ENCODE data around the gene TTC36. TPM values are rescaled to one million over a fixed set of nuclear protein-coding genes. Genes with fewer than 3 reads are reported as not detected.
A peak's percentile ranks its signal among the peaks of the same experiment; 100 is the strongest.
"Not testable (repeated sequence)": the region's sequence is repeated elsewhere in the genome, so short reads cannot be mapped to it uniquely, and the experiment has no call there.

The TTC36 gene
- total RNA-seq, 3 donors from 2014 or later: 0.84 to 1.1 (median 1.1) TPM

DNA sequence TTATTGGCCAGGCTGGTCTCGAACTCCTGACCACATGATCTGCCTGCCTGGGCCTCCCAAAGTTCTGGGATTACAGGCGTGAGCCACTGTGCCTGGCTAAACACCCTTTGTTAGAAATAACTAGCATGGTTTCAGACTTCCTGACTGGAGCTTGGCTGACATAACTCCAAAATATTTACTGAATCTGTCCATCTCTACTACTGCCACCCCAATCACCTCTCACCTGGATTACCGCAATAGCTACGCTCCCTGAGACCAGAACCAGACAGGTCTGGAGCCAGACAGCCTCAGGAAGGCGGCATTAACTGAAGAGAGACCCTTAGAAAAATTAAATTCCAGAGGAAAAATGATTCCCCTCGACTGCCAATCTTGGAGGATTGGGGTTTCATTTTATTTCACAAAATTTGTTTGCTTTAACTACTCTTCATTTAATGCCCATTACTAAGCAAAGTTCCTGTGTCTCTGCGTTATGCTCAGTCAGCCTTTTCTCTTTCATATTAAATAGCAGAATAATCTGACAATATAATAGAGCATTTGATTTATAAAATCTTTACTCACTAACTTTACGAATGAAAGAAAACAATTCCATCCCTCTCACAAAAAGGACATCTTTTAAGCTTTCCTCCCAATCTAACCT, 16.9 kb downstream of the TTC36 start:
- H3K4me1 Mint-ChIP-seq (ENCODE audit: low read depth): no peaks in the 10 kb centered on the region
- H3K36me3 Mint-ChIP-seq (ENCODE audit: insufficient read depth): peaks cover 9% of the 10 kb centered on the region
- DNase-seq (no peak), ATAC-seq (no peak)
- no peaks in the 10 kb centered on the region for H3K9me3 Mint-ChIP-seq
- no peaks in the 10 kb centered on the region for H3K27me3 Mint-ChIP-seq (ENCODE audit: low read depth)
- H3K4me3 Mint-ChIP-seq: no peak overlapping the region

GRCh38 chr11:118544647-118545010, 17.4 kb downstream of the TTC36 start:
- Mint-ChIP-seq H3K27me3 (ENCODE audit: low read depth) (no peaks in the 10 kb centered on the region), H3K4me1 (ENCODE audit: low read depth) (no peaks in the 10 kb centered on the region), H3K4me3 (no peak overlapping the region), H3K9me3 (no peaks in the 10 kb centered on the region), H3K36me3 (ENCODE audit: insufficient read depth) (peaks cover 9% of the 10 kb centered on the region)
- DNase-seq: no peak
- ATAC-seq: no peak

DNA sequence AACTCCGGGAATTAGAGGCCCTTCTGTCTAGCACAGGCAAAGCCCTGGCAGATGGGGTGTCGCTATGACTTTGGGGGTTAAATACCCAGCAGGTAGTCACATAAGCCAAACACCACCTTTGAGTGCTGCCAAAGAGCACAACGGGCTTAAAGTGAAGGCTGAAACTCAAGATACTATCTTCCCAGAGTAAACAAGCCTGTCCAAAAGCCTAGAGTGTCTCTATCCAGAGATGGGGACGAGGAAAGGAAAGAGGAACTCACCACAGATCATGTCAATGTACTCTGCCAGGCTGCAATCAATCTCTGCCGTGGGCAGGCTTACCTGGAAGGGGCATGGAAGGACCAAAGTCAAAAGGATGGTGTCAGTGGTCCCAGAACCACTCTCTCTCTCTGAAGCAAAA, 18.3 kb downstream of the TTC36 start:
- DNase-seq (no peak), ATAC-seq (no peak)
- no peak overlapping the region for H3K4me3 Mint-ChIP-seq
- H3K9me3 Mint-ChIP-seq: no peaks in the 10 kb centered on the region
- peaks cover 9% of the 10 kb centered on the region for H3K36me3 Mint-ChIP-seq (ENCODE audit: insufficient read depth)
- H3K4me1 Mint-ChIP-seq (ENCODE audit: low read depth): no peaks in the 10 kb centered on the region
- no peaks in the 10 kb centered on the region for H3K27me3 Mint-ChIP-seq (ENCODE audit: low read depth)

DNA sequence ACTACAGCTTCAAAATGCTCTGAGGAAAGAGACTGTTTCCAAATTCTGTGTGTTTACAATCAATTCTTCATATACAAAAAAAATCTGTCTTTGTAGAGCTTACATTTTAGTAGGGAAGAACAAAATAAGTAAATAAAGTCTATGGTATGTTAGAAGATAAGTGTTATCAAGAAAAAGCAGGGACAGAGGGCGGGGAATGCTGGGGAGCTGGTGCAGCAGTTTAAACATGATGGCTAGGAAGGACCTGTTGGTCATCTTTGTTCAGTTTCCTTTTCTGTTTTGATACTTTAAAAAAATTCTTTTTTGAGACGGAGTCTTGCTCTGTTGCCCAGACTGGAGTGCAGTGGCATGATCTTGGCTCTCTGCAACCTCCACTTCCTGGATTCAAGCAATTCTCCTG, 19.9 kb downstream of the TTC36 start:
- DNase-seq: no peak
- no peak for ATAC-seq
- no peaks in the 10 kb centered on the region for H3K9me3 Mint-ChIP-seq
- H3K4me3 Mint-ChIP-seq: no peak overlapping the region
- peaks cover 15% of the 10 kb centered on the region for H3K36me3 Mint-ChIP-seq (ENCODE audit: insufficient read depth)
- H3K4me1 Mint-ChIP-seq (ENCODE audit: low read depth): no peaks in the 10 kb centered on the region
- H3K27me3 Mint-ChIP-seq (ENCODE audit: low read depth): no peaks in the 10 kb centered on the region

DNA sequence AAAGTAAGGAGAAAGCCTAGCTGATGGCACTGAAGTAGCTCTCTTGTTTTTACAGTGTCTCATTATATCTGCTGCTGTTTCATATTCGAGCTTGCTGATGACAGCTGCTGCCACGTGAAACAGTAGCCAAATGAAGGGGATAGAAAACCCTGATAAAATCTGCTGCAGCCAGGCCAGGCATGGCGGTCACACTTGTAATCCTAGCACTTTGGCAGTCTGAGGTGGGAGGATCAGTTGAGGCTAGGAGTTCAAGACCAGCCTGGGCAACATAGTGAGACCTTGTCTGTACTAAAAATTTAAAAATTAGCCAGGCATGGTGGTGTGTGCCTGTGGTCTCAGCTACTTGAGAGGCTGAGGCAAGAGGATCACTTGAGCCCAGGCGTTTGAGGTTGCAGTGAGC, 25.1 kb downstream of the TTC36 start:
- ATAC-seq (no peak), DNase-seq (no peak)
- peaks cover 28% of the 10 kb centered on the region for H3K36me3 Mint-ChIP-seq (ENCODE audit: insufficient read depth)
- no peak overlapping the region for H3K4me3 Mint-ChIP-seq
- H3K27me3 Mint-ChIP-seq (ENCODE audit: low read depth): no peaks in the 10 kb centered on the region
- H3K4me1 Mint-ChIP-seq (ENCODE audit: low read depth): no peaks in the 10 kb centered on the region
- H3K9me3 Mint-ChIP-seq: no peaks in the 10 kb centered on the region

DNA sequence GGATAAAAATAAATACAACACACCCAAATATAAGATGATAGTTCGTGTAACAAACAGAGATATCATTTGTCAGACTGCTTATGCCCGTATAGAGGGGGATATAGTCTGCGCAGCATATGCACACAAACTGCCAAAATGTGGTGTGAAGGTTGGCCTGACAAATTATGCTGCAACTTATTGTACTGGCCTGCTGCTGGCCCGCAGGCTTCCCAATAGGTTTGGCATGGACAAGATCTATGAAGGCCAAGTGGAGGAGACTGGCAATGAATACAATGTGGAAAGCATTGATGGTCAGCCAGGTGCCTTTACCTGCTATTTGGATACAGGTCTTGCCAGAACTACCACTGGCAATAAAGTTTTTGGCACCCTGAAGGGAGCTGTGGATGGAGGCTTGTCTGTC, 33.5 kb downstream of the TTC36 start:
- peaks cover 12% of the 10 kb centered on the region for H3K4me1 Mint-ChIP-seq (ENCODE audit: low read depth)
- no peak for DNase-seq
- peaks cover 12% of the 10 kb centered on the region for H3K36me3 Mint-ChIP-seq (ENCODE audit: insufficient read depth)
- H3K27me3 Mint-ChIP-seq (ENCODE audit: low read depth): no peaks in the 10 kb centered on the region
- H3K4me3 Mint-ChIP-seq: no peak overlapping the region
- ATAC-seq: no peak
- H3K9me3 Mint-ChIP-seq: no peaks in the 10 kb centered on the region

GRCh38 chr11:118565051-118565450, 37.8 kb downstream of the TTC36 start:
- Mint-ChIP-seq H3K4me3 (peak overlapping the region; percentile 93), H3K9me3 (no peaks in the 10 kb centered on the region), H3K4me1 (ENCODE audit: low read depth) (peaks cover 13% of the 10 kb centered on the region), H3K27me3 (ENCODE audit: low read depth) (no peaks in the 10 kb centered on the region), H3K36me3 (ENCODE audit: insufficient read depth) (peaks cover 3% of the 10 kb centered on the region)
- ATAC-seq (no peak), DNase-seq (no peak)

- Mint-ChIP-seq H3K9me3 (no peaks in the 10 kb centered on the region), H3K36me3 (ENCODE audit: insufficient read depth) (peaks cover 2% of the 10 kb centered on the region), H3K4me1 (ENCODE audit: low read depth) (peaks cover 36% of the 10 kb centered on the region), H3K4me3 (no peak overlapping the region), H3K27me3 (ENCODE audit: low read depth) (no peaks in the 10 kb centered on the region)
- ATAC-seq (no peak), DNase-seq (no peak)
Observed at GRCh38 chr11:118569670-118570069, 42.4 kb downstream of the TTC36 start.

GRCh38 chr11:118570787-118571186, 43.5 kb downstream of the TTC36 start:
- Mint-ChIP-seq H3K4me3 (no peak overlapping the region), H3K9me3 (no peaks in the 10 kb centered on the region), H3K36me3 (ENCODE audit: insufficient read depth) (peaks cover 3% of the 10 kb centered on the region), H3K27me3 (ENCODE audit: low read depth) (no peaks in the 10 kb centered on the region), H3K4me1 (ENCODE audit: low read depth) (peaks cover 40% of the 10 kb centered on the region)
- no peak for ATAC-seq
- DNase-seq: no peak

GRCh38 chr11:118571701-118572060, 44.4 kb downstream of the TTC36 start:
- H3K36me3 Mint-ChIP-seq (ENCODE audit: insufficient read depth); H3K27me3 Mint-ChIP-seq (ENCODE audit: low read depth); ATAC-seq; H3K9me3 Mint-ChIP-seq; DNase-seq: not testable (repeated sequence)
- Mint-ChIP-seq H3K4me3 (peak overlapping the region; percentile 98), H3K4me1 (ENCODE audit: low read depth) (peaks cover 44% of the 10 kb centered on the region)

- ATAC-seq (peak; percentile 83 to 88), DNase-seq (peak; percentile 66)
- Mint-ChIP-seq H3K4me3 (peak within 1 kb of the TSS; percentile 98), H3K9me3 (no peaks in the 10 kb centered on the region), H3K27me3 (ENCODE audit: low read depth) (no peaks in the 10 kb centered on the region), H3K36me3 (ENCODE audit: insufficient read depth) (peaks cover 8% of the 10 kb centered on the region), H3K4me1 (ENCODE audit: low read depth) (peaks cover 49% of the 10 kb centered on the region)
Observed at GRCh38 chr11:118572061-118572980, 45.0 kb downstream of the TTC36 start, which contains the start of gene ARCN1. Gene ARCN1 (plus strand): TSS chr11:118572409. CDS start chr11:118572548, 139 bp downstream.

- peaks cover 54% of the 10 kb centered on the region for H3K4me1 Mint-ChIP-seq (ENCODE audit: low read depth)
- peak overlapping the region; percentile 98 for H3K4me3 Mint-ChIP-seq
Observed at GRCh38 chr11:118572981-118573550, 45.8 kb downstream of the TTC36 start.

DNA sequence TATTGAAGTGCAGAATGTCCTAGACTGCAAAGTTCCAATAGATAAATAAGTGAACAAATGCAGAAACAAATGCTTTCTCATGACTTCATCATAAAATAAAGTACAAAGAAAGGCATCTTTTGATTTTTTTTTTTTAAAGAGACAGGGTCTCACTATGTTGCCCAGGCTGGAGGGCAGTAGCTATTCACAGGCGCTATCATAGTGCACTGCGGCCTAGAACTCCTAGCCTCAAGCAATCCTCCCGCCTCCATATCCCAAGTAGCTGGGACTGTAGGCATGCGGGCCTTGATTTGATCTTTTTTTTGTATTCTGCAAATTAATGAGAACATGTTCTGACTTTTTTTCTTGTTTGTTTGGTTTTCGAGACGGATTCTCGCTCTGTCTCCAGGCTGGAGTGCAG, 47.4 kb downstream of the TTC36 start:
- ATAC-seq (no peak), DNase-seq (no peak)
- H3K36me3 Mint-ChIP-seq (ENCODE audit: insufficient read depth): peaks cover 12% of the 10 kb centered on the region
- H3K4me3 Mint-ChIP-seq: peak overlapping the region; percentile 65
- H3K4me1 Mint-ChIP-seq (ENCODE audit: low read depth): peaks cover 64% of the 10 kb centered on the region
- H3K27me3 Mint-ChIP-seq (ENCODE audit: low read depth): no peaks in the 10 kb centered on the region
- no peaks in the 10 kb centered on the region for H3K9me3 Mint-ChIP-seq

More at GRCh38 chr11:118572981-118573550, 45.8 kb downstream of the TTC36 start:
- Mint-ChIP-seq H3K27me3 (ENCODE audit: low read depth) (no peaks in the 10 kb centered on the region), H3K9me3 (no peaks in the 10 kb centered on the region), H3K36me3 (ENCODE audit: insufficient read depth) (peaks cover 12% of the 10 kb centered on the region)
- no peak for DNase-seq
- peak; percentile 63 to 77 for ATAC-seq

DNA sequence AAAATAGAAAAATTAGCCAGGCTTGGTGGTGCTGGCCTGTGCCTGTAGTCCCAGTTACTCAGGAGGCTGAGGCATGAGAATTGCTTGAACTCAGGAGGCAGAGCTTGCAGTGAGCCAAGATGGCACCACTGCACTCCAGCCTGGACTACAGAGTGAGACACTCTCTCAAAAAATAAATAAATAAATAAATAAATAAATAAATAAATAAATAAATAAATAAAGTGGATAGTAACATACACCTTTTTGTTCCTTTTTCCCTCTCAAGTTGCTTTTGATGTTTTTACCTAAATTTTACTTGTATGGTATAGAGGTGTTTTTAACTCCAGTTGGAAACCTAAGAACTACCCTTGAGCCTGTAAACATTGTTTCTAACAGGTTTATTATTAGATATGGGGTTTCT, 50.7 kb downstream of the TTC36 start:
- not testable (repeated sequence) for DNase-seq; H3K9me3 Mint-ChIP-seq; ATAC-seq; H3K4me3 Mint-ChIP-seq; H3K27me3 Mint-ChIP-seq (ENCODE audit: low read depth)
- peaks cover 53% of the 10 kb centered on the region for H3K4me1 Mint-ChIP-seq (ENCODE audit: low read depth)
- peaks cover 15% of the 10 kb centered on the region for H3K36me3 Mint-ChIP-seq (ENCODE audit: insufficient read depth)
